Measurements from ENCODE around the gene CCDC148.

- TF ChIP-seq POLR2A (IDR thresholded peaks at IDR 0.05; ENCODE audit: low read length) (no peak), GATA1 (IDR thresholded peaks at IDR 0.05; ENCODE audit: low read depth, low read length) (no peak)
These were observed 302.0 kb downstream of the CCDC148 start for GRCh38 chr2:158154596-158154995.

Measured in erythroblast (primary cell).